ENCODE data around the gene MEI4. TPM values are rescaled to one million over a fixed set of nuclear protein-coding genes. Genes with fewer than 3 reads are reported as not detected.

The MEI4 gene
- total and polyA plus RNA-seq, 9 donors, result 0.05 to 0.07 TPM; not detected in 7

- TF ChIP-seq EP300 (IDR thresholded peaks at IDR 0.05) (no peak), POLR2A (IDR thresholded peaks at IDR 0.05) (no peak), CTCF (IDR thresholded peaks at IDR 0.05) (no peak)
- H3K4me1 ChIP-seq (ENCODE audit: insufficient read depth), result no peaks in the 10 kb centered on the region
- no peak for DNase-seq
- H3K9me3 ChIP-seq, result no peaks in the 10 kb centered on the region
- no peaks in the 10 kb centered on the region for H3K36me3 ChIP-seq
- H3K27me3 ChIP-seq, result no peaks in the 10 kb centered on the region
- no peak overlapping the region for H3K4me3 ChIP-seq
- intact Hi-C loops (cut with DNase I), result no loop called here
- H3K27ac ChIP-seq, result no peak overlapping the region
Measured at GRCh38 chr6:77853401-77853800, 200.6 kb downstream of the MEI4 start.

GRCh38 chr6:77856391-77856790 lies 203.6 kb downstream of the MEI4 start:
- TF ChIP-seq CTCF (IDR thresholded peaks at IDR 0.05) (no peak), EP300 (IDR thresholded peaks at IDR 0.05) (no peak)
- intact Hi-C loops (cut with DNase I), result no loop called here
- DNase-seq, result no peak
- Histone ChIP-seq H3K36me3 (no peaks in the 10 kb centered on the region), H3K4me1 (ENCODE audit: insufficient read depth) (no peaks in the 10 kb centered on the region), H3K9me3 (no peaks in the 10 kb centered on the region), H3K27me3 (no peaks in the 10 kb centered on the region), H3K4me3 (no peak overlapping the region), H3K27ac (no peak overlapping the region)
- WGBS, 3 donors, result 64 to 79% (median 64%) methylated on average over 5 of the region's 5 CpGs

GRCh38 chr6:77857421-77857820 lies 204.6 kb downstream of the MEI4 start:
- no peak overlapping the region for H3K27ac ChIP-seq
- TF ChIP-seq CTCF (IDR thresholded peaks at IDR 0.05) (no peak), EP300 (IDR thresholded peaks at IDR 0.05) (no peak), POLR2A (IDR thresholded peaks at IDR 0.05) (no peak)
- H3K36me3 ChIP-seq, result no peaks in the 10 kb centered on the region
- no peak for DNase-seq
- H3K4me3 ChIP-seq, result no peak overlapping the region
- H3K4me1 ChIP-seq (ENCODE audit: insufficient read depth), result no peaks in the 10 kb centered on the region
- no peaks in the 10 kb centered on the region for H3K9me3 ChIP-seq
- no peaks in the 10 kb centered on the region for H3K27me3 ChIP-seq
- intact Hi-C loops (cut with DNase I), result no loop called here

- Histone ChIP-seq H3K4me3 (no peak overlapping the region), H3K4me1 (ENCODE audit: insufficient read depth) (no peaks in the 10 kb centered on the region), H3K36me3 (no peaks in the 10 kb centered on the region), H3K27ac (no peak overlapping the region), H3K27me3 (no peaks in the 10 kb centered on the region), H3K9me3 (no peaks in the 10 kb centered on the region)
- intact Hi-C loops (cut with DNase I), result no loop called here
- DNase-seq, result no peak
- TF ChIP-seq POLR2A (IDR thresholded peaks at IDR 0.05) (no peak), EP300 (IDR thresholded peaks at IDR 0.05) (no peak), CTCF (IDR thresholded peaks at IDR 0.05) (no peak)
- 91 to 94% (median 93%) methylated on average over 2 of the region's 2 CpGs for WGBS, 3 donors
Measured at GRCh38 chr6:77876300-77876699, 223.5 kb downstream of the MEI4 start.

GRCh38 chr6:77879527-77879926 lies 226.7 kb downstream of the MEI4 start:
- DNase-seq, result no peak
- Histone ChIP-seq H3K27ac (no peak overlapping the region), H3K4me3 (no peak overlapping the region), H3K9me3 (no peaks in the 10 kb centered on the region), H3K4me1 (ENCODE audit: insufficient read depth) (no peaks in the 10 kb centered on the region), H3K36me3 (no peaks in the 10 kb centered on the region), H3K27me3 (no peaks in the 10 kb centered on the region)
- TF ChIP-seq EP300 (IDR thresholded peaks at IDR 0.05), result no peak
- TF ChIP-seq CTCF (IDR thresholded peaks at IDR 0.05), result no peak
- TF ChIP-seq POLR2A (IDR thresholded peaks at IDR 0.05), result no peak
- intact Hi-C loops (cut with DNase I), result no loop called here
- 56 to 83% (median 67%) methylated on average over 2 of the region's 2 CpGs for WGBS, 3 donors

Data from ovary (tissue), 9 donors.